Choroid plexus epithelial cell (primary cell): ENCODE results near the gene TMEM132D.

Experiments
- DNase-seq: peaks from one replicate; pipeline ENCODE4 v3.0.0-alpha.2; 2010; ENCODE audit warnings: low read depth
- H3K4me3 ChIP-seq: 2 replicates; pipeline ENCODE4 v1.5.1; 2011; ENCODE audit warnings: low read depth, mild to moderate bottlenecking, control low read depth, low read length, moderate library complexity
- TF ChIP-seq, protein P1 (sequence below): conservative IDR thresholded peaks from 2 replicates; pipeline ENCODE4 v1.5.1; 2011; ENCODE audit warnings: low read depth, mild to moderate bottlenecking, control low read depth, inconsistent platforms, low read length, moderate library complexity

TMEM132D gene

DNA sequence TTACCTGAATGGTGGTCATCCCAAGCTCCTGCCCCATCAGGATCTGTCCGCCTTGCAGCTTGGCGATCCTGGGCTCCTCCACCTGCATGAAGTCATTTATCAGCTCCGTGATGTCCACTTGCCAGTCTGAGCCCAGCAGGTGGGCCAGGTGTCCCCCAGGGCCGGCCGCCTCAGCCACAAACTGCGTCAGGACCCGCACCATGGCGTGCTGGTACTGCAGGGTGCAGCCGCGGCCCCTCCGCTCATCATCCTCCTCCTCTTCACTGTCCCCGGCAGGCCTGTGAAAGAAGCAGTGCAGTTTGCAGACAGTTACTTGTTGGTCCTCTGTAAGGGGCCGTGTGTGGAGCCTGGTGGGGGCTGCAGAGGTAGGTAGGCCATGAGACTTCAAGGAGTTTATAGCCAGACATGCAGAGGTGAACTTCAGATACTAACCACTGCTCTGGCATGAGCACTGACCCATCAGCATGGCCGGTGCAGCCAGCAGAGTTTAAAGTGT, 822.0 kb downstream of the TMEM132D start:
- TF ChIP-seq, protein P1, sequence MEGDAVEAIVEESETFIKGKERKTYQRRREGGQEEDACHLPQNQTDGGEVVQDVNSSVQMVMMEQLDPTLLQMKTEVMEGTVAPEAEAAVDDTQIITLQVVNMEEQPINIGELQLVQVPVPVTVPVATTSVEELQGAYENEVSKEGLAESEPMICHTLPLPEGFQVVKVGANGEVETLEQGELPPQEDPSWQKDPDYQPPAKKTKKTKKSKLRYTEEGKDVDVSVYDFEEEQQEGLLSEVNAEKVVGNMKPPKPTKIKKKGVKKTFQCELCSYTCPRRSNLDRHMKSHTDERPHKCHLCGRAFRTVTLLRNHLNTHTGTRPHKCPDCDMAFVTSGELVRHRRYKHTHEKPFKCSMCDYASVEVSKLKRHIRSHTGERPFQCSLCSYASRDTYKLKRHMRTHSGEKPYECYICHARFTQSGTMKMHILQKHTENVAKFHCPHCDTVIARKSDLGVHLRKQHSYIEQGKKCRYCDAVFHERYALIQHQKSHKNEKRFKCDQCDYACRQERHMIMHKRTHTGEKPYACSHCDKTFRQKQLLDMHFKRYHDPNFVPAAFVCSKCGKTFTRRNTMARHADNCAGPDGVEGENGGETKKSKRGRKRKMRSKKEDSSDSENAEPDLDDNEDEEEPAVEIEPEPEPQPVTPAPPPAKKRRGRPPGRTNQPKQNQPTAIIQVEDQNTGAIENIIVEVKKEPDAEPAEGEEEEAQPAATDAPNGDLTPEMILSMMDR, result no peak
- H3K4me3 ChIP-seq, result no peak overlapping the region
- no peak for DNase-seq

DNA sequence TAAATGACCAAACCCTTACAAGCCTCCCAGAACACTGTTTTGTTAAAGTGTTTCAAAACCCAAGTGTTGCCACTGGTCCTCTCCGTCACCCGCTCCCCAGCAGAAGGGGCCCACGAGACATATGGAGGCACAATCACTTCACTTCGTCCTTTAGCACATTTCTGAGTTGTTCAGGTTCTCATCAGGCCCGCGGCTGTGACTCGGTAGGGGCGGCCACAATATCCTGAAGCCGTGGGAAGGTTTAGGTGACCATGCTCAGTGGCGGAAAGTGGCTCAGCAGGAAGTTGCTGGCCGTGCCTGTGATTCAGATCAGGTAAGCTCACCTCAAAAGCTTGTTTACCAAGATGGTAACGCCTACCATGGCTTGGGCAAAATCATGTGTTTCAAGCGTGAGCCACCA, 823.0 kb downstream of the TMEM132D start:
- no peak overlapping the region for H3K4me3 ChIP-seq
- TF ChIP-seq, protein P1, result no peak
- no peak for DNase-seq

DNA sequence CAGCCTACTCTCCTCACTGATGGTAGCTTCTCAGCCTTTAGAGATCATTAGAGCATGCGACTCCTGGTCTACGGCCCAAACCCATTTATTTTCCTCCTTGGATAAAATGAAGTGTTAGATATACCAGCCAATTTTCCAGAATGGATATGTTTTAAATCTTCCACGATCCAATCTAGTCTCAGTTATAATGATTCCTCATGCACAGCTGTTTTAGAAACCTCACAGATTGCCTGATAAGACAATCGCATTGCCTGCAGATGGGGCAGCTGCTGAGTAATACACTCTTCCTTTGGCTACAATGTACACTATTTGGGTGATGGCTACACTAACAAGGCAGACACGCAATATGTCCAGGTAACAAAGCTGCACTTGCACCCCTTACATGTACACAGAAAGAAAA, 823.4 kb downstream of the TMEM132D start:
- no peak for DNase-seq
- no peak overlapping the region for H3K4me3 ChIP-seq
- TF ChIP-seq, protein P1, result no peak

DNA sequence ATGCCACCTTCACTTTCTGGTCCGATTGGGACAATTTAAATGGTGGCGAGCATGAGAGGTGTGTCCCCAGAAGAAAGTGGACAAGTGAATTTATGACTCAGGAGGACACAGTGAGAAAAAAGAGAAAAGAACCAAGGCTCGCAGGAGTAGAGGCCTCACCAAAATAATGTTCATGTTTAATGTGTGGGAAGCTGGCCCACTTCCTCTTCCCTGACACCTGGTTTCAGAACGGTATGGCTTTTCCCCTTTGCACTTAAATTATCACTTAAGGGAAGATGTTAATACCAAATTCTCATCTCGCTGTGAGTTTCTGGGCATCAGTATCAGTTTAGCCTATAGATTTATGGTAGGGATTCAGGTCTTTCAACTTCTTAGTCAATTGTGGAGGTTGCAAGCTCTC, 824.1 kb downstream of the TMEM132D start:
- no peak for DNase-seq
- H3K4me3 ChIP-seq, result no peak overlapping the region
- TF ChIP-seq, protein P1, result no peak

DNA sequence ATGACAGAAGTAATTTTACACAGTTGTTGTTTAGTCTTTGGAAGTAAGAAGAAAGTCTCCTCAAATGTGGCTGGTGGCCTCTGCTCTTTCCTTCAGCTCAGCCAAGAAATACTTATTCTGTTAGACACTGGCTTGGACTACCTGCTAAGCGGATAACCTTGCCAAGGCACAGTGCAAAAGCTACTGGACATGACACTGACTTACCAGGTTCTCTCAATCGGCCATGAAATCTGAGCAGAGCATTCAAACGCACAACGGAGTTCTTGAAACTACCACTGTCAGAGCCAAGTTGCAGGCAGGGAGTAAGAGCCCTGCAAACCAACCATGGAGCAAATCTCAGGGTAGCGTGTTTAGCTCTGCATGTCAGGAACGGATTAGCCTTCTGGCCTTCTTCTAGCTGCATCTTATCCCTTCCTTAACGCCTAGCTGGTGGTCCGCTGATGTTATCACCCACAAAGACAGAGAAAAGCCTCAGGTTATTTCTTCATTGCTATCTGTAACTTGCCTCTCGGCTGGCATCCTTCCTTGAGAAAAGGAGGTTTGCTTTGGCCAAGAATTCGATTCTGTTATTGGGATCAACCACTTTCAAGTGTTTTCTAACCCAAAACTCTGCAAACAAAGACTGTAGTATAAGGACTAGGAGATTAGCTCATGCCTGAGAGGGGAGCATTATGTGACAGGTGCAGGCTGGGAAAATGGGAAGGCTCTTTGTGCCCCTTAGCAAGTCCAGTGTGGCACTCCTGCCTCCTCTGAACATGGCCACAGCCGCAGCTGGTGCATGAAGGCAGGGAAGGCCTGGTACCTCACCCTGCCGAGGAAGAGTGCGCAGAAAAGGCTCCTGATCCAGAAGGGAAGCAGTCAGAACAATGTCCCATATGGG, 827.1 kb downstream of the TMEM132D start:
- DNase-seq, result no peak
- TF ChIP-seq, protein P1, result no peak

DNA sequence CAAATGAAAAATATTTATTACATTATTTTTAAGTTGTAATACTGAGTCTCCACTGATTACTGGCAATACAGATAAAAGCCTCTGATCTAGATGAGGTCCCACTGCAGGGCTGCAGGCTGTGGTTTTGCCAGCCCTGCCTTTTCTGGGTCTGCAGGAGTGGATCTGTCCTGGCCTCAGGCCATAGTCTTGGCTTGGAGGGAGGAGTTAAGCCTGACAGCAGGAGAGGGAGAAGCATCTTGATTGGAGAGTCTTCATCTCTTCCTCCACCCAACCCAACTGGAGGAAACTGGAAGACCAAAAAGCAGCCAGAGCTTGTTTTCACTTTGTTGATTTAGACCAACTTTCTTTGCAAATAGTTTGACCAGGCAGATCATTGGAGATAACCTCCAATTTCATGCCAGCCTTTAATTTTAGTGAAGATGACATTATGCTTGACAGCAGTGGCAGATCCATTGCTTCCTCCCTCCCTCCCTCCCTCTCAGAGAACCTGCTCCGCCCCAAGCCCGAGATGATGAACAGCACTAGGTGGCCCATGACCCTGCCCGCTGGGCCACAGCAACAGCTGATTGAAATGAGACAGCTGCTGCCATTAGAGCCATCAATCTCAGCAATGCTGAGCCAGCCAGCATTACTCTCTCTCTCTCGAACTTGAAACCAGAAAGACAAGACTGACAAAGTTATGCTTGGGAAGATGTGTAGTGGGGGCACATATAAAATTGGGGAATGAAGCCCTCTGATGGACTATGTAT, 828.2 kb downstream of the TMEM132D start:
- no peak overlapping the region for H3K4me3 ChIP-seq
- TF ChIP-seq, protein P1, result no peak
- no peak for DNase-seq

More for the DNA sequence above, 827.1 kb downstream of the TMEM132D start:
- H3K4me3 ChIP-seq, result no peak overlapping the region
